ENCODE data around the gene SHLD3.
A peak's percentile ranks its signal among the peaks of the same experiment; 100 is the strongest.

The SHLD3 gene

GRCh38 chr5:65623482-65623881 lies 1.3 kb upstream of the SHLD3 start:
- TF ChIP-seq CTCF (IDR thresholded peaks at IDR 0.05; ENCODE audit: control insufficient read depth, insufficient read depth, low read depth, low read length, missing control alignments): no peak
- H3K4me3 ChIP-seq (ENCODE audit: control insufficient read depth, low read depth, low read length): peak overlapping the region; percentile 89
- DNase-seq (ENCODE audit: low read depth): no peak

GRCh38 chr5:65624025-65624570 lies 729 bp upstream of the SHLD3 start, which contains the start of gene TRIM23:
TSS of gene TRIM23 (minus strand) at chr5:65624333. CDS start at chr5:65624274, 59 bp downstream.
- H3K4me3 ChIP-seq (ENCODE audit: control insufficient read depth, low read depth, low read length): peak within 1 kb of the TSS; percentile 89
- TF ChIP-seq CTCF (IDR thresholded peaks at IDR 0.05; ENCODE audit: control insufficient read depth, insufficient read depth, low read depth, low read length, missing control alignments): no peak
- DNase-seq (ENCODE audit: low read depth): peak; percentile 76

- H3K4me3 ChIP-seq (ENCODE audit: control insufficient read depth, low read depth, low read length): peak overlapping the region; percentile 89
- DNase-seq (ENCODE audit: low read depth): no peak
- TF ChIP-seq CTCF (IDR thresholded peaks at IDR 0.05; ENCODE audit: control insufficient read depth, insufficient read depth, low read depth, low read length, missing control alignments): no peak
Measured at GRCh38 chr5:65625743-65626142, 916 bp downstream of the SHLD3 start.

DNA sequence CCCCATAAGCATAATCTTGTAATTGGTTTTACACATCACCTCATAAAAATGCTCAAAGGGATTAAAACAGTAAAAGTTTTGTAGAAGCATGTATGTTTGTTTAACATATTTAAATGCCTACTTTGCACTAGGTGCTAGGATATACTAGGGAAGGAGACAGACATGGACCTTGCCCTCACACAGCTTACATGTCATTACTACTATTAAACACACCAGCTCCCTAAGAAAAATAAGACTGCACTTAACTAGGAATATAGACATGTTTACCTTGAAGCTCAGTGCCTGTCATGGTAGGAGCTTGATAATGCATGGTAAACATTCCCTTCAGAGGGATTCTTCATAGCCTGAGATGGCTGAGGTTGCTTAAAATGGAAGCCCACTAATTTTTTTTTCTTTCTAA lies 6.2 kb downstream of the SHLD3 start:
- no peak for DNase-seq (ENCODE audit: low read depth)
- no peak overlapping the region for H3K4me3 ChIP-seq (ENCODE audit: control insufficient read depth, low read depth, low read length)
- no peak for TF ChIP-seq CTCF (IDR thresholded peaks at IDR 0.05; ENCODE audit: control insufficient read depth, insufficient read depth, low read depth, low read length, missing control alignments)

- no peak for TF ChIP-seq CTCF (IDR thresholded peaks at IDR 0.05; ENCODE audit: control insufficient read depth, insufficient read depth, low read depth, low read length, missing control alignments)
- no peak overlapping the region for H3K4me3 ChIP-seq (ENCODE audit: control insufficient read depth, low read depth, low read length)
- no peak for DNase-seq (ENCODE audit: low read depth)
Measured at GRCh38 chr5:65640240-65640639, 15.4 kb downstream of the SHLD3 start.

DNA sequence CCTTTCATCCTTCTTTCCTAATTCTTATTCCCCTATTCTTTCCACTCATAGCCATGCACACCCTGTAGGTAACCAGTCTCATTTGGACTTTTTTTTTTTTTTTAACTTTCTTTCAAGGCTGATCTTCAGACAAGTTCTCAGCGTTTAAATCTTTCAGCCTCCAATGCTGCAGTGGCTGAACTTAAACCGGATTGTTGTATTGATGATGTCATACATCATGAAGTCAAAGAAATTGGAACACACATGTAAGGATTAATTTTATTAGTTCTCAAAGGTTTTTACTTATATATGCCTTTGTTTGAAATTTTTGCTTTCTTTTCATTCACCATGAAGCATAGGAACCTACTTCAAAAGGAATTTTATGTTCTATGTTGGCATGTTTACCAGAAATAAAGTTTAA lies 22.1 kb downstream of the SHLD3 start:
- TF ChIP-seq CTCF (IDR thresholded peaks at IDR 0.05; ENCODE audit: control insufficient read depth, insufficient read depth, low read depth, low read length, missing control alignments): no peak

GRCh38 chr5:65647941-65648340 lies 23.1 kb downstream of the SHLD3 start:
- no peak for TF ChIP-seq CTCF (IDR thresholded peaks at IDR 0.05; ENCODE audit: control insufficient read depth, insufficient read depth, low read depth, low read length, missing control alignments)
- DNase-seq (ENCODE audit: low read depth): no peak
- H3K4me3 ChIP-seq (ENCODE audit: control insufficient read depth, low read depth, low read length): no peak overlapping the region

More for the DNA sequence above, 22.1 kb downstream of the SHLD3 start:
- DNase-seq (ENCODE audit: low read depth): no peak
- no peak overlapping the region for H3K4me3 ChIP-seq (ENCODE audit: control insufficient read depth, low read depth, low read length)
